SIG-M5 (cell line): ENCODE data around the gene PRPF19.

Source experiments
- DNase-seq: peaks from one replicate; lab custom pipeline; 2025; lab: John Stamatoyannopoulos, UW

PRPF19 gene

GRCh38 chr11:60937811-60938210, 31.4 kb upstream of the PRPF19 start:
- DNase-seq: no peak

GRCh38 chr11:60937144-60937527, 30.8 kb upstream of the PRPF19 start:
- no peak for DNase-seq

GRCh38 chr11:60936467-60937143, 30.2 kb upstream of the PRPF19 start:
- DNase-seq: no peak

- DNase-seq: no peak
Measured at GRCh38 chr11:60935676-60936442, 29.5 kb upstream of the PRPF19 start.

- no peak for DNase-seq
Measured at GRCh38 chr11:60934790-60935605, 28.6 kb upstream of the PRPF19 start.

- no peak for DNase-seq
Measured at GRCh38 chr11:60934124-60934789, 27.9 kb upstream of the PRPF19 start.

- no peak for DNase-seq
Measured at GRCh38 chr11:60933416-60934123, 27.2 kb upstream of the PRPF19 start.

- DNase-seq: no peak
Measured at GRCh38 chr11:60932605-60933356, 26.4 kb upstream of the PRPF19 start.

- no peak for DNase-seq
Measured at GRCh38 chr11:60931917-60932316, 25.5 kb upstream of the PRPF19 start.

GRCh38 chr11:60930394-60930793, 24.0 kb upstream of the PRPF19 start:
- no peak for DNase-seq

GRCh38 chr11:60929764-60930163, 23.4 kb upstream of the PRPF19 start:
- no peak for DNase-seq

GRCh38 chr11:60928563-60929001, 22.2 kb upstream of the PRPF19 start:
- no peak for DNase-seq

- DNase-seq: no peak
Measured at GRCh38 chr11:60927600-60927999, 21.2 kb upstream of the PRPF19 start.

GRCh38 chr11:60927061-60927592, 20.7 kb upstream of the PRPF19 start:
- no peak for DNase-seq

- DNase-seq: no peak
Measured at GRCh38 chr11:60926500-60926899, 20.1 kb upstream of the PRPF19 start.

GRCh38 chr11:60925868-60926267, 19.5 kb upstream of the PRPF19 start:
- DNase-seq: no peak

GRCh38 chr11:60924906-60925853, 18.8 kb upstream of the PRPF19 start:
- DNase-seq: no peak

GRCh38 chr11:60924110-60924905, 17.9 kb upstream of the PRPF19 start, which contains the start of gene TMEM132A:
Gene TMEM132A (plus strand): TSS chr11:60924460. CDS start chr11:60924634, 174 bp downstream.
- DNase-seq: no peak

GRCh38 chr11:60923800-60924109, 17.4 kb upstream of the PRPF19 start:
- no peak for DNase-seq
